Peyer's patch (tissue), 4 donors: ENCODE data around the gene STK10. TPM values are rescaled to one million over a fixed set of nuclear protein-coding genes. Genes with fewer than 3 reads are reported as not detected.

Experiments
- DNase-seq, 3 donors: peaks; one replicate each; pipeline ENCODE4 v3.0.0-alpha.2; 2017 to 2019
- H3K27ac ChIP-seq, 4 donors: fragments of 200-600 bp; sonication (generic); one replicate each; pipeline ENCODE4 v1.5.1; 2016 to 2019
- H3K27me3 ChIP-seq, 2 donors: fragments of 200-600 bp; sonication (generic); one replicate each; pipeline ENCODE4 v1.5.1; 2019
- H3K36me3 ChIP-seq, 3 donors: fragments of 200-600 bp; sonication (generic); one replicate each; pipeline ENCODE4 v1.5.1; 2016 to 2019
- H3K4me1 ChIP-seq, 4 donors: fragments of 200-600 bp; sonication (generic); one replicate each; pipeline ENCODE4 v1.5.1; 2016 to 2019
- H3K4me3 ChIP-seq, 4 donors: fragments of 200-600 bp; sonication (generic); 1 replicate in 3 of 4; 2 replicates in 1 of 4; pipeline ENCODE4 v1.5.1; 2016 to 2019; ENCODE audit warnings: mild to moderate bottlenecking in 1 of 4
- H3K9me3 ChIP-seq, 4 donors: fragments of 200-600 bp; sonication (generic); one replicate each; pipeline ENCODE4 v1.5.1; 2016 to 2019; ENCODE audit warnings: mild to moderate bottlenecking in 1 of 4
- CTCF ChIP-seq, 6 experiments: fragments of 450-650 bp in 4 of 6; fragments of 200-600 bp in 2 of 6; sonication (generic) in 1 of 6; IDR thresholded peaks; one replicate each; pipeline ENCODE4 v1.5.1; 2017 to 2019; ENCODE audit warnings: antibody characterized with exemption in 6 of 6, mild to moderate bottlenecking in 3 of 6, moderate library complexity in 1 of 6
- POLR2A ChIP-seq, 2 donors: fragments of 450-650 bp; IDR thresholded peaks; one replicate each; pipeline ENCODE4 v1.5.1; 2017; ENCODE audit warnings: antibody characterized with exemption in 2 of 2, mild to moderate bottlenecking in 2 of 2, moderate library complexity in 2 of 2
- total RNA-seq, 4 donors: library from RNA; depleted of rRNA; stranded (reverse); fragments of >200 nt; gene quantifications; one replicate each; pipeline ENCODE4 v1.1.0, GENCODE V29; 2016

STK10 gene
- total RNA-seq, 4 donors from 2014 or later: 26.3 to 202 (median 68.1) TPM

DNA sequence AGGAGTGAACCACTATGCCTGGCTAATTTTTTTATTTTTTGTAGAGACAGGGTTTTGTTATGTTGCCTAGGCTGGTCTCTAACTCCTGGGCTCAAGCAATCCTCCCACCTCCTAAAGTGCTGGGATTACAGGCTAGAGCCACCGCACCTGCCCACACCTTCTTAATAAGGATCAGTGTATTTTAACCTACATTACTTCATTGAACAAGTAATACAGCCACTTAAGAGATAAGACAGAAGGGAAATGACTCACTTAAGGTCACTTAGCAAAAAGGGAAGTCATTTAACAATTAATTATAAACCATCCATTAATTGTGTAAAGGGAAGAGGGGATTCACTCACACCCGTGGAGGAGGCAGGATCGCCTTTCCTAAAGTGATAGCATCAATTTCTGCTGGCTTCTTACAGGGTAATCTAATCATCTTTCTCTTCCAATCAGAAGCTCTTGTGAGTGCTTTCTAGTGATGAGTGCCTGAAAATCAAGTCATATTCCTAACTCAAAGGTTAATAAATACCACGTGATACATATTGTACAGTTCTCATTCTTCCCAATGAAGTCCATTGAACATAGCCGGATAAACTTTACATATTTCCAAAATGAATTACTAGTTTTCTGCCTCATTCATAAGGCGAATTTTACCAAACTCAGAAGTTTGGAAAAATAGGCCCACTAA is 185.0 kb downstream of the STK10 start:
- Histone ChIP-seq H3K27me3 (no peaks in the 10 kb centered on the region), H3K4me1 (peaks cover 0 to 41% (median 16%) of the 10 kb centered on the region in 4 donors), H3K9me3 (no peaks in the 10 kb centered on the region), H3K27ac (peak overlapping the region in 1 of 4 donors; percentile 41), H3K36me3 (no peaks in the 10 kb centered on the region), H3K4me3 (no peak overlapping the region)
- TF ChIP-seq CTCF (IDR thresholded peaks at IDR 0.05): no peak
- no peak for TF ChIP-seq POLR2A (IDR thresholded peaks at IDR 0.05)
- DNase-seq: no peak

DNA sequence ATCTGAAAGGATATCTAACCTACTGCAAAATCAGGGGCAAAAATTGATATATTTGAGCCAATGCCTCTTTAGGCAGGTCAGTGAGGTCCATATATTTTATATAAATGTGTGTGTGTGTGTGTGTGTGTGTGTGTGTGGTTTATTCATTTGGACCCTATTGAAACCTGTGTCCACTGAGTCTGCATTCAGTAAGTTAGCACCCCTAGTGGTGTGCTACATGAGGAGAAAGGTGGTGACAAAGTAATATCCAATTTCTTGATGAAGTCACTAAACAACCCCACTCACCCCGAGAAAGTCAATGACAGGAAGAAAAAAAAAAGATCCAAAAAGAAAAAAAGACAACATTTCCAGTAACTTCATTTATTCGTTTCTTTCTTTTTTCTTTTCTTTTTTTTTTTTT is 185.7 kb downstream of the STK10 start:
- Histone ChIP-seq H3K4me3 (no peak overlapping the region), H3K36me3 (no peaks in the 10 kb centered on the region), H3K9me3 (no peaks in the 10 kb centered on the region), H3K4me1 (peaks cover 0 to 36% (median 16%) of the 10 kb centered on the region in 4 donors), H3K27me3 (no peaks in the 10 kb centered on the region), H3K27ac (no peak overlapping the region)
- peak in 5 of 6 experiments; percentile 6 to 43 (median 35) for TF ChIP-seq CTCF (IDR thresholded peaks at IDR 0.05)
- TF ChIP-seq POLR2A (IDR thresholded peaks at IDR 0.05): no peak
- no peak for DNase-seq

DNA sequence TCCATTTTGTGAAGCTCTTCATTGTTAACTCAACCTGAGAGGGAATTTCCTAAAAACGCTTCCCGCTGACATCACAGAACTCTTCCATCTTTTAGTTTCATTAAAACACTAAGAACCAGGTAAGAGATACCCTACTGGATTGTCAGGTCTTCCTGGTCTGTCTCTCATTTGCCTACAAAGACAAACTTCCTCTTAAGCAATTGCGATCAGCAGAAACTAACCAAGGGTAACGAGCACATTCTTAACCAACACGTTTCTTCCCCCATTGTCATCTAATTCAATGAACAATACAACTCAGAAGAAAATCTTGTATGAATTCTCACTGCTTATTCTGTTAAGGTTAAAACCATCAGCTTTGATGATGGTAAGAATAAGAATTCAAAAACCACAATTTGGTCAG is 188.1 kb downstream of the STK10 start:
- peaks cover 0 to 29% (median 16%) of the 10 kb centered on the region in 4 donors for H3K4me1 ChIP-seq
- H3K27ac ChIP-seq: peak overlapping the region in 1 of 4 donors; percentile 36
- no peak for DNase-seq
- no peaks in the 10 kb centered on the region for H3K27me3 ChIP-seq
- peaks cover 0 to 5% (median 0%) of the 10 kb centered on the region in 3 donors for H3K36me3 ChIP-seq
- TF ChIP-seq POLR2A (IDR thresholded peaks at IDR 0.05): no peak
- TF ChIP-seq CTCF (IDR thresholded peaks at IDR 0.05): no peak
- H3K4me3 ChIP-seq: no peak overlapping the region
- H3K9me3 ChIP-seq: no peaks in the 10 kb centered on the region

DNA sequence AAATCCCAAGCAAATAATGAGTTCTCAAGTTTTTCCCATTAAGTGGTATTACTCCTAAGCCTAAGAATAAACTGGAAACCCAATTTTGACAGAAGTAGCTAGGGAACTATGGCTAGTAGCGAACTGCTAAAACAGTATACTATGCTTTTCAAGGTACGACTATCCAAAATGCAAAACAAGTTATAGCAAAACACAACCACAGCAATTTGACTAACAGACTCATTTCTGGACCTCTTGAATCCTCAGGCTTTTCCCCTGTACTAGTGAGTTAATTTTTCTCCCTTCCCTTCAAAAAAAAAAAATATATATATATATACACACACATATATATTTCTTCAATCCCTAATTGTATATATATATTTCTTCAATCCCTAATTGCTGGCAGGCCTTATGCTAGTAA is 188.9 kb downstream of the STK10 start:
- TF ChIP-seq CTCF (IDR thresholded peaks at IDR 0.05): no peak
- TF ChIP-seq POLR2A (IDR thresholded peaks at IDR 0.05): no peak
- DNase-seq: no peak
- Histone ChIP-seq H3K27ac (peak overlapping the region in 1 of 4 donors; percentile 6), H3K4me3 (no peak overlapping the region), H3K4me1 (peaks cover 0 to 23% (median 15%) of the 10 kb centered on the region in 4 donors), H3K27me3 (no peaks in the 10 kb centered on the region), H3K9me3 (no peaks in the 10 kb centered on the region), H3K36me3 (peaks cover 0 to 5% (median 0%) of the 10 kb centered on the region in 3 donors)

DNA sequence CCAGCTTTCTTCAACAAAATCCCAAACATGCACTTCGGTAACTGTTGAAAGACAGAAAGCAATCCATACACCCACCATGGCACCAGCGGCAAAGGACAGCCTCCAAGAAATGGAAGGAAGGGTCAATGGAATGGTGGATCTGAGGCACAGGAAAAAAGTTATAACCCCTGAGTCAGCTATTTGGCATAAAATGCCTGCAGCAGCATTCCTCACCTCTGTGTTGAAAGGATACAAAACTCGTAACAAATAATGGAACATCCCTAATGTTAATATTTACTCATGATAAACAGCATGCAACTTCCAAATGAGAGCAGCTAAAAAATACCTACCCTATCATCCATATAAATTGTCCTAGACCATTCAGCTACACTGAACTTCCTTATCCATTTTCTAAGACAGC is 191.0 kb downstream of the STK10 start:
- Histone ChIP-seq H3K4me1 (peaks cover 0 to 17% (median 6%) of the 10 kb centered on the region in 4 donors), H3K9me3 (no peaks in the 10 kb centered on the region), H3K4me3 (no peak overlapping the region), H3K36me3 (peaks cover 0 to 5% (median 0%) of the 10 kb centered on the region in 3 donors), H3K27ac (no peak overlapping the region), H3K27me3 (no peaks in the 10 kb centered on the region)
- TF ChIP-seq CTCF (IDR thresholded peaks at IDR 0.05): no peak
- no peak for TF ChIP-seq POLR2A (IDR thresholded peaks at IDR 0.05)
- no peak for DNase-seq
